Measurements from ENCODE around the gene STPG1.

Gene STPG1

DNA sequence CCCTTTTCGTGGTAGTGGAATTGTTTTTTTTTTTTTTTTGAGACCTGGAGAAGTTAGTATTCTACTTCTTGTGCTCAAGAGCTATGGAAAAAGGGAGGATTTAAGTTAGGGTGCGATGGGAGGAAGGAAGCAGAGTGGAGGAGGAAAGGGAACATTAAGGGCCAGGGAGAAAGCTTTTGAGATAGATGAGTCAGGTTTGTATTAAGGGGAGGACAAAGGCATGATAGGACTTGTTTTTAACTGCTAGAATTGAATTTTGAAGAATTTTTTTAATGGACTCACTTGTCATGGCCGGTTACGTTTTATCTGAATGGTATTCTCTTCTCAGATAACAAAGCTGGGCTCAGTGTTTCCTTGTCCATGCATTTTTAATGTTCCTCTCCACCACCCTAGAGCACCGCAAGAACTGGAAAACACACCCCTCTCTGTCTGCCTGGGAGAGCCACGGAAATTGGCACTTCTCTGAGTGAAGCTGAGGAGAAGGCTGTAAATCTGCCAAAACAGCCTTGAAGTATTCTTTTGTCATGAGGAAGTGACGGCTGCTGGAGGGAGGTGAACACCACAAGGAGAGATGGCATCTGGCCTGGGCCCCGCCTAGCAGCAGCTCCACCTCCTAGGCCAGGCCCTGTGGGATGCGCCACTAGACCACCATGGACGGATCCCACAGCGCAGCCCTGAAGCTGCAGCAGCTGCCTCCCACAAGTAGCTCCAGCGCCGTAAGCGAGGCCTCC lies 5.5 kb upstream of the STPG1 start:
- peak overlapping the region; percentile 30 for H4K8ac ChIP-seq (ENCODE audit: low read length)
- H3K36me3 ChIP-seq (ENCODE audit: control insufficient read depth in 1 of 2, insufficient read depth in 2 of 2, low read depth in 1 of 2, low read length in 2 of 2) = peaks cover 16 to 22% of the 10 kb centered on the region in 2 experiments
- no peak overlapping the region for H3K23ac ChIP-seq (ENCODE audit: low read length in 2 of 2)
- peak overlapping the region in 1 of 2 experiments; percentile 0 for H2BK12ac ChIP-seq (ENCODE audit: low read length in 2 of 2)
- WGBS = 57% methylated on average over 13 of the region's 14 CpGs
- no peak overlapping the region for H3K27ac ChIP-seq (ENCODE audit: low read length, poor library complexity, severe bottlenecking)
- H3K27me3 ChIP-seq (ENCODE audit: control insufficient read depth in 1 of 2, insufficient read depth in 1 of 2, low read length in 2 of 2) = no peaks in the 10 kb centered on the region
- H3K4me3 ChIP-seq (ENCODE audit: insufficient read depth in 1 of 2, low read depth in 1 of 2, low read length in 2 of 2) = no peak overlapping the region
- H3K4me2 ChIP-seq (ENCODE audit: low read length, poor library complexity, severe bottlenecking) = no peak overlapping the region
- H3K4me1 ChIP-seq (ENCODE audit: control insufficient read depth, insufficient read depth, low read depth, low read length) = peaks cover 16% of the 10 kb centered on the region
- H3K9me3 ChIP-seq (ENCODE audit: control insufficient read depth, low read length) = no peaks in the 10 kb centered on the region
- H2AFZ ChIP-seq (ENCODE audit: low read depth, low read length) = no peak overlapping the region
- peaks cover 6% of the 10 kb centered on the region for H3K79me1 ChIP-seq (replicated peaks; ENCODE audit: low read length, poor library complexity, severe bottlenecking)
- no peak overlapping the region for H3K14ac ChIP-seq (ENCODE audit: low read length in 2 of 2)
- peak; percentile 42 for DNase-seq
- no peak overlapping the region for H2BK5ac ChIP-seq (ENCODE audit: low read depth, low read length, poor library complexity, severe bottlenecking)
- H2BK120ac ChIP-seq (ENCODE audit: low read depth, low read length) = no peak overlapping the region
- H2BK15ac ChIP-seq (ENCODE audit: low read depth, poor library complexity, severe bottlenecking) = no peak overlapping the region
- no peak overlapping the region for H2AK5ac ChIP-seq (ENCODE audit: low read length, severe bottlenecking)
- peak overlapping the region; percentile 10 to 14 for H3K4ac ChIP-seq (ENCODE audit: low read depth in 1 of 2, low read length in 2 of 2)
- H3K18ac ChIP-seq (ENCODE audit: low read depth in 1 of 2, low read length in 2 of 2) = peak overlapping the region in 1 of 2 experiments; percentile 13
- peak overlapping the region; percentile 89 for H3K9ac ChIP-seq (ENCODE audit: low read length)
- peak overlapping the region; percentile 15 for H4K91ac ChIP-seq (ENCODE audit: low read length)

DNA sequence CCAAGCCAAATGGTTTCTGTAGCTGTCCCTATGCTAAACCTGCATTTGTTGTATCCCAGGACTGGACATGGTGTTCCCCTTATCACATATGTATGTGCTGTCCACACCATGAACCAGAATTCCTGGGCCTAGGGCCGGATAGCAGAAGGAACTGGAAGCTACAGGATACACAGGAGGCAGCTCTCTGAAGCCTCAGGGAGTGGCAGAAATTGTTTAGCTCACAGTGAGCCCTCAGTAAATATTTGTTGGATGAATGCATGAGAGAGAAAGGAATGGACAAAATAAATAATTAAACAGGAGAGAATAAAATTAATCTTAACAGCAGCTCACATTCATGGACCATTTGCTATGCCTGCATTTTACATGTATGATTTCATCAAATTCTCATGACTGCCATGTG lies 4.1 kb upstream of the STPG1 start:
- Histone ChIP-seq H3K4me2 (ENCODE audit: low read length, poor library complexity, severe bottlenecking) (peak overlapping the region; percentile 1), H2BK120ac (ENCODE audit: low read depth, low read length) (no peak overlapping the region), H3K18ac (ENCODE audit: low read depth in 1 of 2, low read length in 2 of 2) (peak overlapping the region in 1 of 2 experiments; percentile 14), H2BK5ac (ENCODE audit: low read depth, low read length, poor library complexity, severe bottlenecking) (no peak overlapping the region), H3K79me1 (replicated peaks; ENCODE audit: low read length, poor library complexity, severe bottlenecking) (peaks cover 7% of the 10 kb centered on the region), H3K4ac (ENCODE audit: low read depth in 1 of 2, low read length in 2 of 2) (peak overlapping the region in 1 of 2 experiments; percentile 65), H4K8ac (ENCODE audit: low read length) (no peak overlapping the region), H4K91ac (ENCODE audit: low read length) (peak overlapping the region; percentile 14), H2AK5ac (ENCODE audit: low read length, severe bottlenecking) (no peak overlapping the region), H2AFZ (ENCODE audit: low read depth, low read length) (no peak overlapping the region), H3K36me3 (ENCODE audit: control insufficient read depth in 1 of 2, insufficient read depth in 2 of 2, low read depth in 1 of 2, low read length in 2 of 2) (peaks cover 14 to 18% of the 10 kb centered on the region in 2 experiments), H3K14ac (ENCODE audit: low read length in 2 of 2) (no peak overlapping the region), H3K23ac (ENCODE audit: low read length in 2 of 2) (no peak overlapping the region), H3K27me3 (ENCODE audit: control insufficient read depth in 1 of 2, insufficient read depth in 1 of 2, low read length in 2 of 2) (no peaks in the 10 kb centered on the region), H3K27ac (ENCODE audit: low read length, poor library complexity, severe bottlenecking) (peak overlapping the region; percentile 78), H2BK12ac (ENCODE audit: low read length in 2 of 2) (no peak overlapping the region), H3K4me1 (ENCODE audit: control insufficient read depth, insufficient read depth, low read depth, low read length) (peaks cover 20% of the 10 kb centered on the region), H3K9me3 (ENCODE audit: control insufficient read depth, low read length) (no peaks in the 10 kb centered on the region), H2BK15ac (ENCODE audit: low read depth, poor library complexity, severe bottlenecking) (no peak overlapping the region), H3K4me3 (ENCODE audit: insufficient read depth in 1 of 2, low read depth in 1 of 2, low read length in 2 of 2) (peak overlapping the region in 1 of 2 experiments; percentile 95), H3K9ac (ENCODE audit: low read length) (peak overlapping the region; percentile 89)
- DNase-seq = peak; percentile 61
- 8% methylated on average over 1 of the region's 1 CpG for WGBS

DNA sequence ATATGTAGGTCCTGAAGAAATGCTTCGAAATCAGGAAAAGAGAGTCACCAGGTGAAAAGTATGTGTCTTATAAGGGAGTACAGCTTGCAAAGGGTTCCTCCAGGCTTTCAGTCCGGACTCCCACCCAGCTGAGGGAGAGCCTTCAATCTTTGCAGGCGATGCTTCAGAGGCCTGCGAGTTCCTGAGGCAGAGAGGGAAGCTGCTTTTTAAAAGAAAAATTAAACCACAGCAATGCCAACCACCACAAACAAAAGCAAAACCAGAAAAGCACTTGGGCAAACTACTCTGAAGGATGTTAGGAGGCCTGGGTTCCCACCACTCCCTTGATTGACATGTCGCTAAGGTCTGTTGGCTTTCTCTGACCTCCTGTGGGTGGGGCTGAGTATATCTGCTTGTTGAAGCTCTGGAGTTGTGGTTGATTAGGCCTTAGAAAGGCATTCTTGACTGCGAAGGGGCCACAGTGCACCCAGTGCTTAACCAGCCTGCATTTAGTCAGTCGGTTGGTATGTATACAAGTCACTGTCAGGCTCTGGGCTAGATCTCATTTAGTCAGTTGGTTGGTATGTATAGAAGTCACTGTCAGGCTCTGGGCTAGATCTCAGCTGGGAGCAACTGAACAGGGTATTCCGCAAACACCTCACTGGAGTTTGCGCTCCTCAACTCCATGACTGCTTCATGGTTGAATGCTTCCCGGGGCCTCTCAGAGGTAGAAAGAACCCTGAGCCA lies 3.2 kb upstream of the STPG1 start:
- H3K4ac ChIP-seq (ENCODE audit: low read depth in 1 of 2, low read length in 2 of 2) = peak overlapping the region; percentile 30 to 58
- peaks cover 9 to 11% of the 10 kb centered on the region in 2 experiments for H3K36me3 ChIP-seq (ENCODE audit: control insufficient read depth in 1 of 2, insufficient read depth in 2 of 2, low read depth in 1 of 2, low read length in 2 of 2)
- no peak overlapping the region for H4K91ac ChIP-seq (ENCODE audit: low read length)
- H3K27me3 ChIP-seq (ENCODE audit: control insufficient read depth in 1 of 2, insufficient read depth in 1 of 2, low read length in 2 of 2) = no peaks in the 10 kb centered on the region
- H3K18ac ChIP-seq (ENCODE audit: low read depth in 1 of 2, low read length in 2 of 2) = peak overlapping the region in 1 of 2 experiments; percentile 11
- no peaks in the 10 kb centered on the region for H3K9me3 ChIP-seq (ENCODE audit: control insufficient read depth, low read length)
- no peak overlapping the region for H2BK15ac ChIP-seq (ENCODE audit: low read depth, poor library complexity, severe bottlenecking)
- no peak overlapping the region for H2BK12ac ChIP-seq (ENCODE audit: low read length in 2 of 2)
- peak overlapping the region; percentile 35 for H3K4me2 ChIP-seq (ENCODE audit: low read length, poor library complexity, severe bottlenecking)
- H3K27ac ChIP-seq (ENCODE audit: low read length, poor library complexity, severe bottlenecking) = peak overlapping the region; percentile 78
- H3K79me1 ChIP-seq (replicated peaks; ENCODE audit: low read length, poor library complexity, severe bottlenecking) = peaks cover 6% of the 10 kb centered on the region
- peak overlapping the region; percentile 35 for H4K8ac ChIP-seq (ENCODE audit: low read length)
- H3K4me1 ChIP-seq (ENCODE audit: control insufficient read depth, insufficient read depth, low read depth, low read length) = peaks cover 22% of the 10 kb centered on the region
- peak; percentile 99 for DNase-seq
- no peak overlapping the region for H3K23ac ChIP-seq (ENCODE audit: low read length in 2 of 2)
- peak overlapping the region in 1 of 2 experiments; percentile 95 for H3K4me3 ChIP-seq (ENCODE audit: insufficient read depth in 1 of 2, low read depth in 1 of 2, low read length in 2 of 2)
- peak overlapping the region; percentile 89 for H3K9ac ChIP-seq (ENCODE audit: low read length)
- H2BK5ac ChIP-seq (ENCODE audit: low read depth, low read length, poor library complexity, severe bottlenecking) = no peak overlapping the region
- no peak overlapping the region for H3K14ac ChIP-seq (ENCODE audit: low read length in 2 of 2)
- H2BK120ac ChIP-seq (ENCODE audit: low read depth, low read length) = no peak overlapping the region
- no peak overlapping the region for H2AK5ac ChIP-seq (ENCODE audit: low read length, severe bottlenecking)
- WGBS = 21% methylated on average over 9 of the region's 10 CpGs
- H2AFZ ChIP-seq (ENCODE audit: low read depth, low read length) = no peak overlapping the region
